Liver (tissue), 3 donors: ENCODE measurements around the gene AGAP5.

ENCODE experiments used
- ATF3 ChIP-seq: IDR thresholded peaks from 2 replicates; pipeline ENCODE4 v1.6.1; 2016; ENCODE audit warnings: antibody characterized with exemption
- CTCF ChIP-seq: fragments of 150-350 bp; IDR thresholded peaks from 2 replicates; pipeline ENCODE4 v1.5.1; 2017; ENCODE audit warnings: improper control_type of control experiment, low read depth, low read length; ENCODE audit not compliant: missing input control
- FOXA1 ChIP-seq: IDR thresholded peaks from 2 replicates; pipeline ENCODE4 v1.6.1; 2016; ENCODE audit warnings: antibody characterized with exemption
- MAX ChIP-seq: IDR thresholded peaks from 2 replicates; pipeline ENCODE4 v1.6.1; 2016; ENCODE audit warnings: antibody characterized with exemption
- RAD21 ChIP-seq, 2 donors: IDR thresholded peaks; 2 replicates each; pipeline ENCODE4 v1.6.1; 2016; ENCODE audit warnings: antibody characterized with exemption in 2 of 2, mild to moderate bottlenecking in 2 of 2
- REST ChIP-seq: IDR thresholded peaks from 2 replicates; pipeline ENCODE4 v1.6.1; 2016; ENCODE audit warnings: antibody characterized with exemption, mild to moderate bottlenecking
- TAF1 ChIP-seq: conservative IDR thresholded peaks from 2 replicates; pipeline ENCODE4 v1.6.1; 2016; ENCODE audit warnings: antibody characterized with exemption, mild to moderate bottlenecking
- YY1 ChIP-seq: IDR thresholded peaks from 2 replicates; pipeline ENCODE4 v1.6.1; 2016; ENCODE audit warnings: antibody characterized with exemption, mild to moderate bottlenecking
- ZBTB33 ChIP-seq: IDR thresholded peaks from 2 replicates; pipeline ENCODE4 v1.6.1; 2016; ENCODE audit warnings: antibody characterized with exemption
- donor health status: healthy.
- donor health status: healthy.

GRCh38 chr10:73639286-73639685 lies 58.6 kb downstream of the AGAP5 start:
- TF ChIP-seq CTCF (no peak), YY1 (no peak), ATF3 (no peak), TAF1 (no peak), RAD21 (IDR thresholded peaks at IDR 0.05) (no peak), REST (no peak), MAX (no peak), FOXA1 (no peak), ZBTB33 (no peak)
